Spleen (tissue), 7 donors: ENCODE data around the gene KLHDC4.

Source experiments
- POLR2AphosphoS5 ChIP-seq, 3 donors: sonication (generic); formaldehyde crosslinking; IDR thresholded peaks; one replicate each; pipeline ENCODE4 v1.5.1; 2017; ENCODE audit warnings: antibody characterized with exemption in 3 of 3
- TF ChIP-seq, protein P1 (sequence below), 11 experiments: fragments of 200-600 bp in 7 of 11; fragments of 450-650 bp in 4 of 11; sonication (generic) in 4 of 11; IDR thresholded peaks in 8 of 11; conservative IDR thresholded peaks in 3 of 11; 1 replicate in 7 of 11; 2 replicates in 4 of 11; pipeline versions ENCODE4 v1.4.0 to v1.8.0; 2016 to 2021; ENCODE audit warnings: antibody characterized with exemption in 11 of 11, inconsistent platforms in 4 of 11, mild to moderate bottlenecking in 1 of 11
- donor health status: DM: no; HTN: no; CAD: no; lungs with moderate emphysema.
- donor health status: DM: no; HTN: no; CAD: no.
- donor health status: DM: no; HTN: no; CAD: no.

DNA sequence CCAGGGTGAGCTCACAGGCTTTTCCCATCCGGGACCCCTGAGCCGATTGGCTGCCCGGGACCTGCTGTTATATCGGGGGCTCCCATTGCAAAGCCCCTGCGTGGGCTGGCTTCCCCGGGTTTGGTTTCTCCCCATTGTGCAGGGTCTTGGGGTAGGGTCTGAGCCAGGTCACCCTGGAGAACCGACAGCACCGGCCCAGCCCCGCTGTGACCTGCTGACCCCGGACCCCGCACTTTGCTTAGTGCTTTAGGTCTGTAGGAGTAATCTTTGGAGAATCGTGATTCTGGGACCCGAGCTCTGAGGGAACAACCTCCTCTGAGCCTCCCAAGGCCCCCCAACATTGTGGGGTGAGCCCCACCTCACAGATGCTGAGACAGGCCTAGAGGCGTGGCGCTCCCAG lies 100.6 kb downstream of the KLHDC4 start:
- TF ChIP-seq, protein P1, sequence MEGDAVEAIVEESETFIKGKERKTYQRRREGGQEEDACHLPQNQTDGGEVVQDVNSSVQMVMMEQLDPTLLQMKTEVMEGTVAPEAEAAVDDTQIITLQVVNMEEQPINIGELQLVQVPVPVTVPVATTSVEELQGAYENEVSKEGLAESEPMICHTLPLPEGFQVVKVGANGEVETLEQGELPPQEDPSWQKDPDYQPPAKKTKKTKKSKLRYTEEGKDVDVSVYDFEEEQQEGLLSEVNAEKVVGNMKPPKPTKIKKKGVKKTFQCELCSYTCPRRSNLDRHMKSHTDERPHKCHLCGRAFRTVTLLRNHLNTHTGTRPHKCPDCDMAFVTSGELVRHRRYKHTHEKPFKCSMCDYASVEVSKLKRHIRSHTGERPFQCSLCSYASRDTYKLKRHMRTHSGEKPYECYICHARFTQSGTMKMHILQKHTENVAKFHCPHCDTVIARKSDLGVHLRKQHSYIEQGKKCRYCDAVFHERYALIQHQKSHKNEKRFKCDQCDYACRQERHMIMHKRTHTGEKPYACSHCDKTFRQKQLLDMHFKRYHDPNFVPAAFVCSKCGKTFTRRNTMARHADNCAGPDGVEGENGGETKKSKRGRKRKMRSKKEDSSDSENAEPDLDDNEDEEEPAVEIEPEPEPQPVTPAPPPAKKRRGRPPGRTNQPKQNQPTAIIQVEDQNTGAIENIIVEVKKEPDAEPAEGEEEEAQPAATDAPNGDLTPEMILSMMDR (IDR thresholded peaks at IDR 0.05 in 8 of 11, conservative IDR thresholded peaks at IDR 0.05 in 3 of 11): no peak
- no peak for TF ChIP-seq POLR2AphosphoS5 (IDR thresholded peaks at IDR 0.05)
